ENCODE data around the gene CFAP97.
"Not testable (repeated sequence)": the region's sequence is repeated elsewhere in the genome, so short reads cannot be mapped to it uniquely, and the experiment has no call there.

Gene CFAP97

GRCh38 chr4:185137233-185137925 is 66.4 kb downstream of the CFAP97 start:
- no peak for FAIRE-seq

GRCh38 chr4:185134307-185134869 is 69.4 kb downstream of the CFAP97 start:
- peak; percentile 90 for FAIRE-seq

- no peak for FAIRE-seq
These were observed 75.3 kb downstream of the CFAP97 start for GRCh38 chr4:185128272-185129119.

GRCh38 chr4:185127021-185127925 is 76.5 kb downstream of the CFAP97 start:
- FAIRE-seq: no peak

GRCh38 chr4:185124006-185124405 is 79.8 kb downstream of the CFAP97 start:
- FAIRE-seq: no peak

GRCh38 chr4:185122681-185123345 is 81.0 kb downstream of the CFAP97 start:
- no peak for FAIRE-seq

GRCh38 chr4:185120631-185120946 is 83.2 kb downstream of the CFAP97 start:
- no peak for FAIRE-seq

GRCh38 chr4:185119927-185120630 is 83.7 kb downstream of the CFAP97 start:
- FAIRE-seq: no peak

- not testable (repeated sequence) for FAIRE-seq
These were observed 84.3 kb downstream of the CFAP97 start for GRCh38 chr4:185119467-185119866.

GRCh38 chr4:185118876-185119275 is 84.9 kb downstream of the CFAP97 start:
- no peak for FAIRE-seq

GRCh38 chr4:185117300-185117934 is 86.4 kb downstream of the CFAP97 start:
- FAIRE-seq: no peak

GRCh38 chr4:185115827-185116232 is 88.0 kb downstream of the CFAP97 start:
- FAIRE-seq: no peak

- no peak for FAIRE-seq
These were observed 90.5 kb downstream of the CFAP97 start for GRCh38 chr4:185113340-185113739.

GRCh38 chr4:185112104-185112503 is 91.7 kb downstream of the CFAP97 start:
- FAIRE-seq: no peak

GRCh38 chr4:185110375-185110823 is 93.4 kb downstream of the CFAP97 start:
- no peak for FAIRE-seq

- FAIRE-seq: no peak
These were observed 94.1 kb downstream of the CFAP97 start for GRCh38 chr4:185109736-185110135.
